H1 (cell line): ENCODE results near the gene CSNK1G2. TPM values are rescaled to one million over a fixed set of nuclear protein-coding genes. Genes with fewer than 3 reads are reported as not detected.
A peak's percentile ranks its signal among the peaks of the same experiment; 100 is the strongest.

Experiments used
- CTCF ChIA-PET: fragments of 300-600 bp; sonication (Branson Sonifier 250); formaldehyde crosslinking; loops from one replicate; lab custom pipeline; 2021; ENCODE audit not compliant: partially characterized antibody; lab: Charles Lee
- POLR2A ChIA-PET: fragments of 300-600 bp; sonication (Branson Sonifier 250); formaldehyde crosslinking; loops from one replicate; lab custom pipeline; 2021; ENCODE audit warnings: inconsistent platforms; ENCODE audit not compliant: partially characterized antibody; lab: Charles Lee
- DNase-seq, 2 experiments: peaks; one replicate each; pipeline versions ENCODE4 v3.0.0 to v3.0.0-alpha.2; 2010 to 2022; ENCODE audit warnings: low spot score in 2 of 2, low read depth in 1 of 2, mixed read lengths in 1 of 2
- FAIRE-seq: peaks from 2 replicates; lab custom pipeline; 2011; peaks lifted over from hg19 to GRCh38; lab: Jason Lieb, UNC
- H2AFZ ChIP-seq: 2 replicates; pipeline ENCODE4 v1.8.1; 2012; ENCODE audit warnings: low read length, inconsistent platforms
- H2AK5ac ChIP-seq: 2 replicates; pipeline ENCODE4 v1.6.1; 2013; ENCODE audit warnings: low read depth, low read length
- H2BK120ac ChIP-seq: replicated peaks from 2 replicates; pipeline ENCODE3; 2013; ENCODE audit warnings: low read depth, low read length, inconsistent platforms
- H2BK12ac ChIP-seq: 2 replicates; pipeline ENCODE4 v1.6.1; 2013; ENCODE audit warnings: low read depth, low read length
- H2BK15ac ChIP-seq: 2 replicates; pipeline ENCODE4 v1.6.1; 2013; ENCODE audit warnings: low read length
- H2BK20ac ChIP-seq: 2 replicates; pipeline ENCODE4 v1.6.1; 2013; ENCODE audit warnings: low read length
- H2BK5ac ChIP-seq: 2 replicates; pipeline ENCODE4 v1.6.1; 2013; ENCODE audit warnings: low read depth, low read length
- H3K14ac ChIP-seq: 2 replicates; pipeline ENCODE4 v1.6.1; 2013; ENCODE audit warnings: inconsistent platforms; ENCODE audit not compliant: insufficient read length
- H3K18ac ChIP-seq: 2 replicates; pipeline ENCODE4 v1.6.1; 2013; ENCODE audit warnings: low read length; ENCODE audit errors: extremely low read depth
- H3K23ac ChIP-seq: 2 replicates; pipeline ENCODE4 v1.6.1; 2013; ENCODE audit warnings: inconsistent platforms; ENCODE audit not compliant: insufficient read length
- H3K23me2 ChIP-seq: 2 replicates; pipeline ENCODE4 v1.6.1; 2013; ENCODE audit warnings: low read depth, low read length
- H3K27ac ChIP-seq: 2 replicates; pipeline ENCODE4 v1.6.1; 2011; ENCODE audit warnings: low read depth, low read length, inconsistent platforms
- H3K27me3 ChIP-seq, 4 experiments: replicated peaks in 1 of 4; 1 replicate in 1 of 4; 2 replicates in 3 of 4; pipeline versions ENCODE4 v1.6.1 to v1.8.1; 2011 to 2013; ENCODE audit warnings: low read length in 3 of 4, mild to moderate bottlenecking in 3 of 4, inconsistent platforms in 2 of 4, mixed read lengths in 2 of 4, moderate library complexity in 1 of 4; ENCODE audit not compliant: control insufficient read depth in 3 of 4, insufficient read depth in 3 of 4; ENCODE audit errors: extremely low read depth in 1 of 4
- H3K36me3 ChIP-seq, 4 experiments: 2 replicates each; pipeline versions ENCODE4 v1.6.1 to v1.8.1; 2011 to 2013; ENCODE audit warnings: mild to moderate bottlenecking in 4 of 4, low read length in 3 of 4, moderate library complexity in 2 of 4, control low read depth in 1 of 4, inconsistent platforms in 1 of 4; ENCODE audit not compliant: insufficient read depth in 4 of 4, control insufficient read depth in 2 of 4
- H3K4ac ChIP-seq: replicated peaks from 2 replicates; pipeline ENCODE3; 2013; ENCODE audit warnings: low read length, low read depth, mixed read lengths, inconsistent platforms; ENCODE audit not compliant: insufficient read length
- H3K4me1 ChIP-seq, 4 experiments: replicated peaks in 1 of 4; 1 replicate in 1 of 4; 2 replicates in 3 of 4; pipeline versions ENCODE4 v1.6.1 to v1.8.1; 2011 to 2013; ENCODE audit warnings: low read length in 3 of 4, inconsistent platforms in 2 of 4, mixed read lengths in 1 of 4; ENCODE audit not compliant: insufficient read depth in 4 of 4, control insufficient read depth in 3 of 4
- H3K4me2 ChIP-seq, 2 experiments: 2 replicates each; pipeline versions ENCODE4 v1.6.1 to v1.8.1; 2011 to 2013; ENCODE audit warnings: low read depth in 2 of 2, low read length in 2 of 2, control low read depth in 1 of 2, inconsistent platforms in 1 of 2, mild to moderate bottlenecking in 1 of 2; ENCODE audit not compliant: insufficient read depth in 1 of 2
- H3K4me3 ChIP-seq, 4 experiments: fragments of 200-600, 300-600 bp in 1 of 4; sonication (generic), shearing (Covaris generic), sonication (Bioruptor Twin) in 1 of 4; 2 replicates each; pipeline versions ENCODE4 v1.5.1 to v1.8.1; 2011 to 2016; ENCODE audit warnings: low read length in 4 of 4, low read depth in 3 of 4, control low read depth in 2 of 4, inconsistent platforms in 2 of 4, mild to moderate bottlenecking in 2 of 4, mixed read lengths in 1 of 4, moderate library complexity in 1 of 4; ENCODE audit not compliant: insufficient read depth in 2 of 4; ENCODE audit errors: extremely low read depth in 1 of 4
- H3K56ac ChIP-seq: replicated peaks from 2 replicates; pipeline ENCODE3; 2013; ENCODE audit warnings: low read depth, mild to moderate bottlenecking, mixed read lengths, low read length, inconsistent platforms; ENCODE audit not compliant: insufficient read length
- H3K79me1 ChIP-seq: 2 replicates; pipeline ENCODE4 v1.6.1; 2013; ENCODE audit warnings: low read depth, low read length, control low read depth
- H3K79me2 ChIP-seq, 2 experiments: 2 replicates each; pipeline versions ENCODE4 v1.6.1 to v1.8.1; 2012 to 2013; ENCODE audit warnings: low read length in 2 of 2, mild to moderate bottlenecking in 2 of 2, inconsistent platforms in 1 of 2; ENCODE audit not compliant: insufficient read depth in 2 of 2, control insufficient read depth in 1 of 2
- H3K9ac ChIP-seq, 4 experiments: replicated peaks in 1 of 4; 1 replicate in 1 of 4; 2 replicates in 3 of 4; pipeline versions ENCODE4 v1.6.1 to v1.8.1; 2011 to 2013; ENCODE audit warnings: low read depth in 3 of 4, low read length in 3 of 4, control low read depth in 2 of 4, mild to moderate bottlenecking in 2 of 4, moderate library complexity in 2 of 4, inconsistent platforms in 1 of 4; ENCODE audit errors: extremely low read depth in 1 of 4
- H3K9me3 ChIP-seq, 2 experiments: 2 replicates each; pipeline versions ENCODE4 v1.6.1 to v1.8.1; 2012 to 2013; ENCODE audit warnings: mild to moderate bottlenecking in 2 of 2, moderate library complexity in 2 of 2, control low read depth in 1 of 2, inconsistent platforms in 1 of 2, low read depth in 1 of 2, low read length in 1 of 2, mixed read lengths in 1 of 2; ENCODE audit not compliant: insufficient read depth in 2 of 2
- H4K20me1 ChIP-seq, 2 experiments: replicated peaks in 1 of 2; 2 replicates each; pipeline versions ENCODE3 to v1.8.1; 2011 to 2013; ENCODE audit warnings: inconsistent platforms in 2 of 2, low read length in 2 of 2, mild to moderate bottlenecking in 1 of 2; ENCODE audit not compliant: insufficient read depth in 2 of 2, control insufficient read depth in 1 of 2
- H4K5ac ChIP-seq: 2 replicates; pipeline ENCODE4 v1.6.1; 2013; ENCODE audit warnings: low read length, low read depth, mixed read lengths, inconsistent platforms; ENCODE audit not compliant: insufficient read length
- H4K8ac ChIP-seq: 2 replicates; pipeline ENCODE4 v1.8.0; 2013; ENCODE audit warnings: mild to moderate bottlenecking, moderate library complexity, low read length, inconsistent platforms; ENCODE audit not compliant: insufficient read depth; ENCODE audit errors: extremely low read depth
- H4K91ac ChIP-seq: replicated peaks from 2 replicates; pipeline ENCODE3; 2013; ENCODE audit warnings: low read length, mixed read lengths, inconsistent platforms; ENCODE audit not compliant: insufficient read length
- NANOG ChIP-seq: IDR thresholded peaks from 2 replicates; pipeline ENCODE4 v1.6.1; 2011; ENCODE audit warnings: low read length, low read depth, mild to moderate bottlenecking, inconsistent platforms; ENCODE audit not compliant: insufficient read depth, poor library complexity, severe bottlenecking
- SAP30 ChIP-seq: fragments of 300-600 bp; sonication (generic); IDR thresholded peaks from 2 replicates; pipeline ENCODE4 v1.7.1; 2012; ENCODE audit warnings: low read length, moderate library complexity, mild to moderate bottlenecking, inconsistent platforms; ENCODE audit not compliant: insufficient read depth, insufficient replicate concordance
- SUZ12 ChIP-seq: fragments of 200-600 bp; sonication (generic); IDR thresholded peaks from 2 replicates; pipeline ENCODE4 v1.6.1; 2012; ENCODE audit warnings: mild to moderate bottlenecking, inconsistent platforms, low read length, moderate library complexity, mixed read lengths
- WGBS, 2 experiments: shearing (Covaris generic) in 1 of 2; methylation state at CpG; one replicate each; pipeline versions ENCODE4 v1.1.6 to v1.1.7; 2013 to 2015; ENCODE audit warnings: low lambda C conversion rate in 2 of 2, mixed read lengths in 2 of 2, inconsistent platforms in 1 of 2, low coverage in 1 of 2, missing lambda C conversion rate in 1 of 2; ENCODE audit not compliant: insufficient replicate concordance in 2 of 2, insufficient coverage in 1 of 2, insufficient read length in 1 of 2; ENCODE audit errors: extremely low coverage in 1 of 2, missing lambda C conversion rate in 1 of 2; 5-methylcytosine and 5-hydroxymethylcytosine counted together
- polyA plus RNA-seq, 7 experiments: library from polyadenylated mRNA; depleted of rRNA in 3 of 7; stranded (reverse) in 5 of 7; unstranded in 2 of 7; fragments of >200 nt in 5 of 7; fragments of 200-250 nt in 2 of 7; gene quantifications; 1 replicate in 5 of 7; 2 replicates in 1 of 7; 4 replicates in 1 of 7; pipeline versions ENCODE4 v1.2.1 to v1.2.3, GENCODE V29; 2011 to 2013; ENCODE audit warnings: missing spikeins in 2 of 7, mixed read lengths in 2 of 7
- total RNA-seq: library from RNA; stranded (reverse); fragmentation: NEBNext Ultra II Directional; extraction: Animal tissue kit (Norgen Biotek cat#: 25700); gene quantifications from 2 replicates; pipeline ENCODE4 v1.2.1, GENCODE V29; 2021
- TF ChIP-seq, protein P1 (sequence below): IDR thresholded peaks from 2 replicates; pipeline ENCODE4 v1.6.1; 2012; ENCODE audit warnings: low read length, inconsistent platforms

The CSNK1G2 gene
- total and polyA plus RNA-seq, 2 of the 8 experiments (the other 6 are each of a cell fraction or from before 2014, with no cell fraction given) = 99.5 to 130 TPM

DNA sequence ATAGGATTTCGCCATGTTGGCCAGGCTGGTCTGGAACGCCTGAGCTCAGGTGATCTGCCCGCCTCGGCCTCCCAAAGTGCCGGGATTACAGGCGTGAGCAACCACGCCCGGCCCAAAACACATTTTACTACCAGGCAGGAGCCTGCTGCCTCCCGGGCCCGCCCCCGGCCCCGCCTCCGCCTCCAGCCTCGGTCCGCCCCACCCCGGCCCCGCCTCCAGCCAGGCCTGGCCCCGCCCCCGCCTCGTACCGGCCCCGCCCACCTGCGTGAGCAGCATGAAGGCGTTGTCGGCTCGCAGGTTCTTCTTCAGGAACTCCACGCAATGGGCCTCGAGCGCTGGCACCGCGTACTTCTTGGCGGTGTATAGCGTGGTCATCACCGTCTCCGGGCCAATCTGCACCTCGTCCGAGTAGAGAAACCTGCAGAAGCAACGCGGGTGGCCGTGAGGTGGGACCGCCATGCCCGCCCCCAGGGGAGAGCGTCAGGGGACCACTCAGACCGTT lies 51.8 kb downstream of the CSNK1G2 start:
- Histone ChIP-seq H3K56ac (no peak overlapping the region), H3K9ac (no peak overlapping the region), H4K91ac (peak overlapping the region; percentile 55), H3K36me3 (peaks cover 11 to 30% (median 26%) of the 10 kb centered on the region in 4 experiments; a peak in 7 of 8 replicates), H4K8ac (no peak overlapping the region), H3K23me2 (no peaks in the 10 kb centered on the region), H2BK5ac (no peak overlapping the region), H2BK120ac (no peak overlapping the region), H3K27me3 (no peaks in the 10 kb centered on the region), H3K4me2 (no peak overlapping the region), H3K14ac (no peak overlapping the region), H3K79me2 (no peaks in the 10 kb centered on the region), H2BK12ac (no peak overlapping the region), H3K4ac (no peak overlapping the region), H4K20me1 (peaks cover 2 to 16% of the 10 kb centered on the region in 2 experiments), H3K4me1 (no peaks in the 10 kb centered on the region), H2AK5ac (no peak overlapping the region), H4K5ac (no peak overlapping the region), H2BK15ac (no peak overlapping the region), H3K4me3 (no peak overlapping the region), H3K23ac (no peak overlapping the region), H2BK20ac (no peak overlapping the region), H3K79me1 (0 out of 2 replicates have a peak, but pooled peaks cover 2% of the 10 kb centered on the region), H2AFZ (no peak overlapping the region), H3K9me3 (no peaks in the 10 kb centered on the region), H3K18ac (no peak overlapping the region), H3K27ac (no peak overlapping the region)
- ChIA-PET POLR2A (interaction anchor here (0.7 to 1.3 kb wide), 5 partner anchors 13 to 60 kb away, joined by 3 to 6 read pairs (median 3); no protein-coding TSS in a partner anchor), CTCF (interaction anchor here (1.1 to 1.2 kb wide), 3 partner anchors 46 to 206 kb away, joined by 3 to 4 read pairs (median 4); no protein-coding TSS in a partner anchor)
- peak in 1 of 2 experiments; percentile 81 for DNase-seq
- FAIRE-seq = no peak
- WGBS, 2 experiments = 86% methylated on average over 30 of the region's 44 CpGs; no CpG with 5 or more reads in 1 of the 2 experiments
- TF ChIP-seq NANOG = no peak
- no peak for TF ChIP-seq SUZ12
- TF ChIP-seq, protein P1, sequence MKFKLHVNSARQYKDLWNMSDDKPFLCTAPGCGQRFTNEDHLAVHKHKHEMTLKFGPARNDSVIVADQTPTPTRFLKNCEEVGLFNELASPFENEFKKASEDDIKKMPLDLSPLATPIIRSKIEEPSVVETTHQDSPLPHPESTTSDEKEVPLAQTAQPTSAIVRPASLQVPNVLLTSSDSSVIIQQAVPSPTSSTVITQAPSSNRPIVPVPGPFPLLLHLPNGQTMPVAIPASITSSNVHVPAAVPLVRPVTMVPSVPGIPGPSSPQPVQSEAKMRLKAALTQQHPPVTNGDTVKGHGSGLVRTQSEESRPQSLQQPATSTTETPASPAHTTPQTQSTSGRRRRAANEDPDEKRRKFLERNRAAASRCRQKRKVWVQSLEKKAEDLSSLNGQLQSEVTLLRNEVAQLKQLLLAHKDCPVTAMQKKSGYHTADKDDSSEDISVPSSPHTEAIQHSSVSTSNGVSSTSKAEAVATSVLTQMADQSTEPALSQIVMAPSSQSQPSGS = no peak
- TF ChIP-seq SAP30 = no peak
